Measurements from ENCODE around the gene PDCD1.

Gene PDCD1

GRCh38 chr2:241903121-241904010 is 44.7 kb upstream of the PDCD1 start:
- Histone ChIP-seq H3K9me3 (ENCODE audit: insufficient read depth, low read length) (no peaks in the 10 kb centered on the region), H4K20me1 (ENCODE audit: insufficient read depth, low read length) (no peaks in the 10 kb centered on the region), H3K79me2 (ENCODE audit: low read length) (no peaks in the 10 kb centered on the region), H3K4me1 (ENCODE audit: low read length) (no peaks in the 10 kb centered on the region), H3K4me3 (ENCODE audit: low read length) (no peak overlapping the region), H3K27me3 (ENCODE audit: low read depth, low read length) (no peaks in the 10 kb centered on the region), H3K4me2 (ENCODE audit: low read length) (no peak overlapping the region), H2AFZ (ENCODE audit: low read depth, low read length) (no peak overlapping the region), H3K9ac (ENCODE audit: low read length) (no peak overlapping the region), H3K27ac (ENCODE audit: low read length) (no peak overlapping the region), H3K36me3 (replicated peaks; ENCODE audit: low read depth, low read length) (no peaks in the 10 kb centered on the region)
- TF ChIP-seq CTCF (IDR thresholded peaks at IDR 0.05; ENCODE audit: low read depth, low read length) = no peak
- TF ChIP-seq EZH2phosphoT487 (IDR thresholded peaks at IDR 0.05; ENCODE audit: low read depth) = no peak

- Histone ChIP-seq H3K9ac (ENCODE audit: low read length) (no peak overlapping the region), H3K9me3 (ENCODE audit: insufficient read depth, low read length) (no peaks in the 10 kb centered on the region), H3K36me3 (replicated peaks; ENCODE audit: low read depth, low read length) (no peaks in the 10 kb centered on the region), H4K20me1 (ENCODE audit: insufficient read depth, low read length) (no peaks in the 10 kb centered on the region), H3K4me2 (ENCODE audit: low read length) (no peak overlapping the region), H3K4me3 (ENCODE audit: low read length) (no peak overlapping the region), H3K4me1 (ENCODE audit: low read length) (no peaks in the 10 kb centered on the region), H3K27ac (ENCODE audit: low read length) (no peak overlapping the region), H2AFZ (ENCODE audit: low read depth, low read length) (no peak overlapping the region), H3K79me2 (ENCODE audit: low read length) (no peaks in the 10 kb centered on the region), H3K27me3 (ENCODE audit: low read depth, low read length) (no peaks in the 10 kb centered on the region)
- TF ChIP-seq CTCF (IDR thresholded peaks at IDR 0.05; ENCODE audit: low read depth, low read length) (no peak), EZH2phosphoT487 (IDR thresholded peaks at IDR 0.05; ENCODE audit: low read depth) (no peak)
Observed at GRCh38 chr2:241902357-241902991, 43.8 kb upstream of the PDCD1 start.

GRCh38 chr2:241901500-241902351 is 43.0 kb upstream of the PDCD1 start:
- Histone ChIP-seq H3K4me2 (ENCODE audit: low read length) (no peak overlapping the region), H3K36me3 (replicated peaks; ENCODE audit: low read depth, low read length) (no peaks in the 10 kb centered on the region), H3K79me2 (ENCODE audit: low read length) (no peaks in the 10 kb centered on the region), H3K9me3 (ENCODE audit: insufficient read depth, low read length) (no peaks in the 10 kb centered on the region), H3K9ac (ENCODE audit: low read length) (no peak overlapping the region), H2AFZ (ENCODE audit: low read depth, low read length) (no peak overlapping the region), H3K4me1 (ENCODE audit: low read length) (no peaks in the 10 kb centered on the region), H3K27ac (ENCODE audit: low read length) (no peak overlapping the region), H4K20me1 (ENCODE audit: insufficient read depth, low read length) (no peaks in the 10 kb centered on the region), H3K4me3 (ENCODE audit: low read length) (no peak overlapping the region), H3K27me3 (ENCODE audit: low read depth, low read length) (no peaks in the 10 kb centered on the region)
- TF ChIP-seq EZH2phosphoT487 (IDR thresholded peaks at IDR 0.05; ENCODE audit: low read depth) (no peak), CTCF (IDR thresholded peaks at IDR 0.05; ENCODE audit: low read depth, low read length) (no peak)

GRCh38 chr2:241901018-241901380 is 42.3 kb upstream of the PDCD1 start:
- TF ChIP-seq CTCF (IDR thresholded peaks at IDR 0.05; ENCODE audit: low read depth, low read length) (no peak), EZH2phosphoT487 (IDR thresholded peaks at IDR 0.05; ENCODE audit: low read depth) (no peak)
- Histone ChIP-seq H2AFZ (ENCODE audit: low read depth, low read length) (no peak overlapping the region), H3K9me3 (ENCODE audit: insufficient read depth, low read length) (no peaks in the 10 kb centered on the region), H3K27ac (ENCODE audit: low read length) (no peak overlapping the region), H3K4me1 (ENCODE audit: low read length) (no peaks in the 10 kb centered on the region), H3K4me3 (ENCODE audit: low read length) (no peak overlapping the region), H3K27me3 (ENCODE audit: low read depth, low read length) (no peaks in the 10 kb centered on the region), H3K36me3 (replicated peaks; ENCODE audit: low read depth, low read length) (no peaks in the 10 kb centered on the region), H3K79me2 (ENCODE audit: low read length) (no peaks in the 10 kb centered on the region), H4K20me1 (ENCODE audit: insufficient read depth, low read length) (no peaks in the 10 kb centered on the region), H3K4me2 (ENCODE audit: low read length) (no peak overlapping the region), H3K9ac (ENCODE audit: low read length) (no peak overlapping the region)
